ENCODE data around the gene MCOLN1.
"Not testable (repeated sequence)": the region's sequence is repeated elsewhere in the genome, so short reads cannot be mapped to it uniquely, and the experiment has no call there.

The MCOLN1 gene

GRCh38 chr19:7554990-7555864 is 32.8 kb downstream of the MCOLN1 start:
- no peaks in the 10 kb centered on the region for H3K9me3 Mint-ChIP-seq
- no peaks in the 10 kb centered on the region for H3K27me3 Mint-ChIP-seq
- H3K4me3 Mint-ChIP-seq, result no peak overlapping the region
- no peak overlapping the region for H3K27ac Mint-ChIP-seq
- peaks cover 35% of the 10 kb centered on the region for H3K36me3 Mint-ChIP-seq (ENCODE audit: low read depth)
- no peaks in the 10 kb centered on the region for H3K4me1 Mint-ChIP-seq (ENCODE audit: low read depth)

DNA sequence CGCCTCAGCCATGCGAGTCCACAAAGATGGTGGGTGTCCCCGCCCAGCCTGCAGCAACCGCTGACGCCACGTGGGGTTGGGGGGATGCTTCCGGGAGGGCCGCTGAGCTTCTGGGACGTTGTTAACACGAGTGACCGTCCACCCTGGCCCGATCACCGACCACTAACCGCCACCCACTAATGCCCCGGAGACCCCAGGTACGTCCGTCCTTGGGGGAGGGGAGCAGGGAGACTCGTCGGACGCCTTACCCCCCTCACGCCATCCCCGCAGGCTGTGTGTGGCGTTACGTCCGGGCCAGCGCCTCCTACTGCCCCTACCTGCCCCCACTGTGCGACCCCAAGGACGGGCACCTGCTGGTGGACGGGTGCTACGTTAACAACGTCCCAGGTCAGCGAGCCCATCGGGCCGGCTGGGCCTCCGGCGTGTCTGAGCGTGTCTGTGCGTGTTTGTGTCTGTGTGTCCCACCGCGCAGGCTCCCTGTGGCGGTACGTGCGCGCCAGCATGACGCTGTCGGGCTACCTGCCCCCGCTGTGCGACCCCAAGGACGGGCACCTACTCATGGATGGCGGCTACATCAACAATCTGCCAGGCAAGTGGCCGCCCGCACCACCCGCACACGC is 34.4 kb downstream of the MCOLN1 start:
- Mint-ChIP-seq H3K36me3 (ENCODE audit: low read depth) (peaks cover 32% of the 10 kb centered on the region), H3K27me3 (no peaks in the 10 kb centered on the region)

GRCh38 chr19:7558667-7559066 is 36.2 kb downstream of the MCOLN1 start:
- Mint-ChIP-seq H3K36me3 (ENCODE audit: low read depth) (peaks cover 31% of the 10 kb centered on the region), H3K4me3 (no peak overlapping the region), H3K27ac (no peak overlapping the region), H3K9me3 (no peaks in the 10 kb centered on the region), H3K27me3 (no peaks in the 10 kb centered on the region), H3K4me1 (ENCODE audit: low read depth) (no peaks in the 10 kb centered on the region)

More for the DNA sequence above, 34.4 kb downstream of the MCOLN1 start:
- Mint-ChIP-seq H3K4me1 (ENCODE audit: low read depth) (no peaks in the 10 kb centered on the region), H3K9me3 (no peaks in the 10 kb centered on the region), H3K27ac (no peak overlapping the region), H3K4me3 (no peak overlapping the region)

DNA sequence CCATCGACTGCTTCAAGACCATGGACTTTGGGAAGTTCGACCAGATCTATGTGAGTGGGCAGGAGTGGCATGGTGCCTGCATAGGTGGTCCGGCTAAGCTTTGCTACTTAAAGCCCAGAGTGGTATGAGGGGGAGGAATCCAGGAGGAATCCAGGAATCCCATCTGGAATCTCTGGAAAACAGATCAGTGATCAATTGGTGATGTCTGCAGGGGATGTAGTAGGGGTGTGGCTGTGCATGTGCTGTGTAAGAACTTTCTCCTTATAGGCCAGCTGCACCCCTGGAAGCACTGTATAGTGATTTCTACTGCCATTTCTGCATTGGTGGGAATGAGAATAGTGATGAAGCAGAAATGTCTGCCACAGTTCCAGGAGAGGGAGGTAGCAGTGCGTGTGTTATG is 36.7 kb downstream of the MCOLN1 start:
- no peak overlapping the region for H3K27ac Mint-ChIP-seq
- H3K36me3 Mint-ChIP-seq (ENCODE audit: low read depth), result peaks cover 31% of the 10 kb centered on the region

DNA sequence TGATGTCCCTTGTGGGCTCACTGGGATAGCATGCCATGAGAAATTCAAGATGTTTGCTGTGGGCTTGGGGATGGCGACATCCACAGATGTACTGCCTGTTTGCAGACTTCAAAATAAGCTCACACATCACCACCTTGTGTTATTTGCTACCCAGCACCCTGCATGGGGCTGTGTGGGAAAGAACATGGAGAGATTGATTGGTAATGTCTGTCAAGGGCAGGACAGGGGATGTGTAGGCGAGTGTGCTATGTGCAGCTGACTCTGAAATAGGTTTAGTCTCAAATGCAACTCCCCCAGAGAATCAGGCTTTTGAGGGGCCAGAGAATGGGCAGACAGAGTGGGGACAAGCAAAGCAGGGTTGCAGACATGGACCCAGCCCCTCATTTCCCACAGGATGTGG is 37.8 kb downstream of the MCOLN1 start:
- Mint-ChIP-seq H3K4me1 (ENCODE audit: low read depth) (no peaks in the 10 kb centered on the region), H3K4me3 (no peak overlapping the region), H3K27me3 (no peaks in the 10 kb centered on the region), H3K36me3 (ENCODE audit: low read depth) (peaks cover 31% of the 10 kb centered on the region), H3K27ac (no peak overlapping the region), H3K9me3 (no peaks in the 10 kb centered on the region)

More for the DNA sequence above, 36.7 kb downstream of the MCOLN1 start:
- Mint-ChIP-seq H3K27me3 (no peaks in the 10 kb centered on the region), H3K4me3 (no peak overlapping the region), H3K4me1 (ENCODE audit: low read depth) (no peaks in the 10 kb centered on the region), H3K9me3 (no peaks in the 10 kb centered on the region)

DNA sequence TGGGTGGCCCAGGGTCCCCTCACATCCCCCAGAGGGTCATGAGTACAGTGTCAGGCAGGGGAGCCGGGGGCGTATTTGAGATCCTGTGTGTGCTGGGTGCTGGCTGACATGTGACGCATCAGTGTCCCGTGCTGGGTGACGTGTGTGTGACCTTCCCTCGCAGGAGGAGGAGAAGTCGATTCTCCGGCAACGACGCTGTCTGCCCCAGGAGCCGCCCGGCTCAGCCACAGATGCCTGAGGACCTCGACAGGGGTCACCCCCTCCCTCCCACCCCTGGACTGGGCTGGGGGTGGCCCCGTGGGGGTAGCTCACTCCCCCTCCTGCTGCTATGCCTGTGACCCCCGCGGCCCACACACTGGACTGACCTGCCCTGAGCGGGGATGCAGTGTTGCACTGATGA is 38.9 kb downstream of the MCOLN1 start:
- Mint-ChIP-seq H3K27ac (no peak overlapping the region), H3K27me3 (no peaks in the 10 kb centered on the region)

DNA sequence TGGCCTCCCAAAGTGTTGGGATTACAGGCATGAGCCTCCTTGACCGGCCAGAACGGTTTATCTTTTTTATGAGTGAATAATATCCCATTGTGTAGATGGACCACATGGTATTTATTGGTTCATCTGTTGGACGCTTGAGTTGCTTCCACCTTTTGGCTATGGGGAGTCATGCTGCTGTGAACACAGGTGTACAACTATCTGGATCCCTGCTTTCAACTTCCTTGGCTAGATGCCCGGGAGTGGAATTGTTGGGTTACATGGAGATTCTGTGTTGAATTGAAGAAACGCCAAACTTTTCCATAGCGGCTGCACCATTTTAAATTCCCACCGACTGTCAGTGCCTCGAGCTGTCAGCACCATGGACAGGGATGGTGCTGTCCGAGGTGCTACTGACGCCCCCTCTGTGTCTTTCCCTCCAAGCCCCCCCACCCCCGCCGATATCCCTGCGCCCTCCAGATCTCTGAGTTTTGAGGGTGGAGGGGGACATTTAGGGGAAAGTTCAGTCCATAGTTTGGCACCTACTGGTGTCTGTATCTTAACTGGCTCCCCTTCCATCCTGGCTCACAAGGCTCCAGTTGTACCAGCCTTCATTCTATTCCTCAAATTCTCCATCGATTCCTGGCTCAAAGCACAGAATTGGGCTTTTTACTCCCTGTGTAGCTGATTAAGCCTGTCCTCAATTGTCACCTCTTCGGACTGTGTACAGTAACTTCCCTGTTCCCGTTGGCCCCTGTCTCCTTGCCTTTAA is 40.4 kb downstream of the MCOLN1 start:
- Mint-ChIP-seq H3K27ac (no peak overlapping the region), H3K9me3 (no peaks in the 10 kb centered on the region), H3K36me3 (ENCODE audit: low read depth) (peaks cover 21% of the 10 kb centered on the region), H3K4me3 (no peak overlapping the region), H3K27me3 (no peaks in the 10 kb centered on the region), H3K4me1 (ENCODE audit: low read depth) (no peaks in the 10 kb centered on the region)

More for the DNA sequence above, 38.9 kb downstream of the MCOLN1 start:
- Mint-ChIP-seq H3K4me1 (ENCODE audit: low read depth) (no peaks in the 10 kb centered on the region), H3K9me3 (no peaks in the 10 kb centered on the region), H3K36me3 (ENCODE audit: low read depth) (peaks cover 24% of the 10 kb centered on the region), H3K4me3 (no peak overlapping the region)

GRCh38 chr19:7564866-7565265 is 42.4 kb downstream of the MCOLN1 start:
- no peaks in the 10 kb centered on the region for H3K27me3 Mint-ChIP-seq
- H3K9me3 Mint-ChIP-seq, result no peaks in the 10 kb centered on the region
- peaks cover 8% of the 10 kb centered on the region for H3K36me3 Mint-ChIP-seq (ENCODE audit: low read depth)
- no peak overlapping the region for H3K4me3 Mint-ChIP-seq
- H3K27ac Mint-ChIP-seq, result no peak overlapping the region
- no peaks in the 10 kb centered on the region for H3K4me1 Mint-ChIP-seq (ENCODE audit: low read depth)

GRCh38 chr19:7565332-7565731 is 42.9 kb downstream of the MCOLN1 start:
- H3K36me3 Mint-ChIP-seq (ENCODE audit: low read depth), result peaks cover 5% of the 10 kb centered on the region
- no peaks in the 10 kb centered on the region for H3K4me1 Mint-ChIP-seq (ENCODE audit: low read depth)
- H3K27ac Mint-ChIP-seq, result no peak overlapping the region
- no peak overlapping the region for H3K4me3 Mint-ChIP-seq
- H3K27me3 Mint-ChIP-seq, result no peaks in the 10 kb centered on the region
- H3K9me3 Mint-ChIP-seq, result no peaks in the 10 kb centered on the region

- no peaks in the 10 kb centered on the region for H3K4me1 Mint-ChIP-seq (ENCODE audit: low read depth)
- H3K4me3 Mint-ChIP-seq, result no peak overlapping the region
- H3K36me3 Mint-ChIP-seq (ENCODE audit: low read depth), result no peaks in the 10 kb centered on the region
- no peak overlapping the region for H3K27ac Mint-ChIP-seq
- H3K27me3 Mint-ChIP-seq, result peaks cover 3% of the 10 kb centered on the region
- H3K9me3 Mint-ChIP-seq, result no peaks in the 10 kb centered on the region
Measured at GRCh38 chr19:7570761-7571160, 48.3 kb downstream of the MCOLN1 start.

DNA sequence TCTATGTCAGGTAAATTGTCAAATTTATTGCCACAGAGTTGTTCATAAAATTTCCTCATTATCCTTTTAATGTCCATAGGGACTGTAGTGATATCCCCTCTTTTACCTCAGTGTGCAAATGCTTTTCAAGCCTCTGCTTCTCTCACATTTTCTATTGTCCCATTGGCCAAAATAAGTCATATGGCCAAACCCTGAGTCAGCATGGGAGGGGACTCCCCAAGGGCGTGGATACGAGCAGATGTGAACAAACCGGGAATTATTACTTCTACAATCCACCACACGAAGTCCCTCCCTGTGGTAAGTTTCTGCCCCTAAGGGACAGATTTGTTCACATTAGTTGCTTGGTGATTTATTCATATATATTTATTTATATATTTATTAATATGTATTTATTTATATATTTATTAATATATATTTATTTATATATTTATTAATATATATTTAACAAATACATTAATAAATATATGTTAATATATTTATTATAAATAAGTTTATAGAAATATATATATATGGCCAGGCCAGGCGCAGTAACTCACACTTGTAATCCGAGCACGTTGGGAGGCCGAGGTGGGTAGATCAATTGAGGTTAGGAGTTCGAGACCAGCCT is 53.1 kb downstream of the MCOLN1 start:
- H3K4me3 Mint-ChIP-seq, result no peak overlapping the region
- no peak overlapping the region for H3K27ac Mint-ChIP-seq
- no peaks in the 10 kb centered on the region for H3K4me1 Mint-ChIP-seq (ENCODE audit: low read depth)
- H3K9me3 Mint-ChIP-seq, result no peaks in the 10 kb centered on the region
- no peaks in the 10 kb centered on the region for H3K36me3 Mint-ChIP-seq (ENCODE audit: low read depth)
- peaks cover 18% of the 10 kb centered on the region for H3K27me3 Mint-ChIP-seq

GRCh38 chr19:7577422-7577821 is 55.0 kb downstream of the MCOLN1 start:
- not testable (repeated sequence) for H3K9me3 Mint-ChIP-seq; H3K27ac Mint-ChIP-seq; H3K36me3 Mint-ChIP-seq (ENCODE audit: low read depth); H3K4me1 Mint-ChIP-seq (ENCODE audit: low read depth); H3K4me3 Mint-ChIP-seq
- peaks cover 19% of the 10 kb centered on the region for H3K27me3 Mint-ChIP-seq

DNA sequence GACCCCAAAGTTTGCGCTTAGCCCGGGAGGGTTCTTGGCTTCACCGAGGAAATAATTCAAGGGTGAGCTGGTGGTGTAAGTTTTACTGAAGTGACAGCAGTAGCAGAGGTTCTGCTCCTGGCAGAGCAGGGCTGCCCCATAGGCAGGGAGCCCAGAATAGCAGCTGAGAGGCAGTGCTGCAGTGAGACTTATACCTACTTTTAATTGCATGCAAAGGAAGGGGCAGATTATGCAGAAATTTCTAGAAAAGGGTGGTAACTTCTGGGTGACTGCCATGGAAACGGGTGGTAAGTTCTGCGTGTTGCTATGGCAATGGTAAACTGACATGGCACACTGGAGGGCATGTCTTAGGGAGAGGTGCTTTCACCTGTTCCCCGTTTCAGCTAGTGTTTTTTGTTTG is 55.7 kb downstream of the MCOLN1 start:
- Mint-ChIP-seq H3K27me3 (peaks cover 21% of the 10 kb centered on the region), H3K9me3 (no peaks in the 10 kb centered on the region), H3K4me3 (no peak overlapping the region), H3K27ac (no peak overlapping the region), H3K36me3 (ENCODE audit: low read depth) (no peaks in the 10 kb centered on the region), H3K4me1 (ENCODE audit: low read depth) (no peaks in the 10 kb centered on the region)

- H3K36me3 Mint-ChIP-seq (ENCODE audit: low read depth), result no peaks in the 10 kb centered on the region
- no peaks in the 10 kb centered on the region for H3K4me1 Mint-ChIP-seq (ENCODE audit: low read depth)
- no peak overlapping the region for H3K27ac Mint-ChIP-seq
- peaks cover 19% of the 10 kb centered on the region for H3K27me3 Mint-ChIP-seq
- H3K4me3 Mint-ChIP-seq, result no peak overlapping the region
- H3K9me3 Mint-ChIP-seq, result no peaks in the 10 kb centered on the region
Measured at GRCh38 chr19:7579182-7579581, 56.8 kb downstream of the MCOLN1 start.

DNA sequence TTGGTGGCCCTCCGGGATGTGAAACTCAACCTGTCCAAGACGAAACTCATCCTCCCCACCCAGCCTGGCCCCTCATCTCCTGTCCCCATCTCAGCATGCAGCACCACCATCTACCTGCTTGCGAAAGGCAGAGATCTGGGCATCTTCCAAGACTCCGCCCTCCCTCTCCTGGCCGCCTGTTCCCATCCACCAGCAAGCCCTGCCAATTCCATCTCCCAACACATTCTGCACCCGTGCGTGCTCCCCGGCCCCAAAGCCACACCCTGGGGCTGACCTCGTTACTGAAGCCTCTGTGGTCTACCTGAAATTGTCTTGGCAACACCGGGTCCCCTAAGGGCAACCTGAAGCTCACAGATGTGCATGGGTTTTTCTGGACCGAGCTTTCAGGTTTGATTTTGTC is 60.0 kb downstream of the MCOLN1 start:
- no peak overlapping the region for H3K27ac Mint-ChIP-seq
- no peaks in the 10 kb centered on the region for H3K4me1 Mint-ChIP-seq (ENCODE audit: low read depth)
- peaks cover 13% of the 10 kb centered on the region for H3K27me3 Mint-ChIP-seq
- H3K9me3 Mint-ChIP-seq, result no peaks in the 10 kb centered on the region
- H3K36me3 Mint-ChIP-seq (ENCODE audit: low read depth), result no peaks in the 10 kb centered on the region
- H3K4me3 Mint-ChIP-seq, result no peak overlapping the region

Data from stimulated activated naive CD8-positive, alpha-beta T cell treated with anti-CD3 and anti-CD28 coated beads, Interleukin-15, Interleukin-2, amounts not matched to agents 100 ng/mL and 50 ng/mL, for 24 hours (primary cell).